ENCODE measurements around the gene CCDC192. TPM values are rescaled to one million over a fixed set of nuclear protein-coding genes. Genes with fewer than 3 reads are reported as not detected.

CCDC192 gene
- total RNA-seq, 1 experiment from 2014 or later = not detected

- Mint-ChIP-seq H3K36me3 (ENCODE audit: insufficient read depth, unreplicated experiment) (no peaks in the 10 kb centered on the region), H3K27ac (ENCODE audit: unreplicated experiment) (no peak overlapping the region), H3K4me3 (ENCODE audit: unreplicated experiment) (no peak overlapping the region), H3K4me1 (ENCODE audit: low read depth, unreplicated experiment) (peaks cover 8% of the 10 kb centered on the region), H3K27me3 (ENCODE audit: insufficient read depth, unreplicated experiment) (no peaks in the 10 kb centered on the region), H3K9me3 (ENCODE audit: unreplicated experiment) (no peaks in the 10 kb centered on the region)
- H3K27me3 ChIP-seq (replicated peaks; ENCODE audit: control insufficient read depth, insufficient read depth, low read length) = no peaks in the 10 kb centered on the region
- H3K4me1 ChIP-seq = no peaks in the 10 kb centered on the region
- TF ChIP-seq CTCF (IDR thresholded peaks at IDR 0.05; ENCODE audit: insufficient read depth in 1 of 2, low read depth in 1 of 2, low read length in 1 of 2, severe bottlenecking in 1 of 2, unreplicated experiment in 1 of 2) = no peak
- ChIA-PET POLR2A (no interaction called here), CTCF (no interaction called here)
- no peaks in the 10 kb centered on the region for H3K36me3 ChIP-seq (ENCODE audit: control insufficient read depth, insufficient read depth, low read length)
- intact Hi-C loops (cut with micrococcal nuclease; ENCODE audit: unreplicated experiment) = no loop called here
- no peak overlapping the region for H3K4me3 ChIP-seq (ENCODE audit: low read depth, low read length)
- no peaks in the 10 kb centered on the region for H3K9me3 ChIP-seq
- no peak for DNase-seq
- no TSS peak for BruUV-seq (replicated peaks)
Observed at GRCh38 chr5:127806776-127807175, 103.6 kb downstream of the CCDC192 start.

GRCh38 chr5:127809533-127809932 is 106.3 kb downstream of the CCDC192 start:
- H3K27me3 ChIP-seq (replicated peaks; ENCODE audit: control insufficient read depth, insufficient read depth, low read length) = no peaks in the 10 kb centered on the region
- no peaks in the 10 kb centered on the region for H3K36me3 ChIP-seq (ENCODE audit: control insufficient read depth, insufficient read depth, low read length)
- no peaks in the 10 kb centered on the region for H3K27me3 Mint-ChIP-seq (ENCODE audit: insufficient read depth, unreplicated experiment)
- H3K4me3 Mint-ChIP-seq (ENCODE audit: unreplicated experiment) = no peak overlapping the region
- TF ChIP-seq CTCF (IDR thresholded peaks at IDR 0.05; ENCODE audit: insufficient read depth in 1 of 2, low read depth in 1 of 2, low read length in 1 of 2, severe bottlenecking in 1 of 2, unreplicated experiment in 1 of 2) = no peak
- H3K4me3 ChIP-seq (ENCODE audit: low read depth, low read length) = no peak overlapping the region
- ChIA-PET CTCF (interaction anchor here (0.5 kb wide), 1 partner anchor 423 kb away, joined by 5 read pairs; no protein-coding TSS in a partner anchor), POLR2A (no interaction called here)
- peaks cover 27% of the 10 kb centered on the region for H3K4me1 ChIP-seq
- no peaks in the 10 kb centered on the region for H3K9me3 ChIP-seq
- H3K4me1 Mint-ChIP-seq (ENCODE audit: low read depth, unreplicated experiment) = peaks cover 28% of the 10 kb centered on the region
- H3K9me3 Mint-ChIP-seq (ENCODE audit: unreplicated experiment) = no peaks in the 10 kb centered on the region
- no peaks in the 10 kb centered on the region for H3K36me3 Mint-ChIP-seq (ENCODE audit: insufficient read depth, unreplicated experiment)
- no TSS peak for BruUV-seq (replicated peaks)
- no peak overlapping the region for H3K27ac Mint-ChIP-seq (ENCODE audit: unreplicated experiment)
- intact Hi-C loops (cut with micrococcal nuclease; ENCODE audit: unreplicated experiment) = no loop called here
- no peak for DNase-seq

DNA sequence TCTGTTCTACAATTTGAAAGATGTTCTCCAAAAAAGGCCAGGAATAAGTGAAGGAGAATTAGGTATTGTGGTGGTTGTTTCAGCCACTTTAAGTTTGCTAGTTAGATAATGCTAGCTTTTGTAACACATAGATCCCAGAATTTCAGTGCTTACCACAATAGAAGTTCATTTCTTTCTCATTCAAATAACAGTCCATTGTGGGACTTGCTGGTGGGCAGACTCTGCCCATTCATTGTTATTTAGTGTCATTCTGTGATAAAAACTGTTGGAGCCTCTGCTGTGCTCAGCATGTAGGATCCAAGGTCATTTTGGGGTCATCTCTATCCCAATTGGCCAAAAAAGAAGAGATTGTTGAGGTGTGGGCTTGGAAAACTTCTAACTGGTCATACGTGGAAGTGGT is 106.8 kb downstream of the CCDC192 start:
- Mint-ChIP-seq H3K4me1 (ENCODE audit: low read depth, unreplicated experiment) (peaks cover 33% of the 10 kb centered on the region), H3K36me3 (ENCODE audit: insufficient read depth, unreplicated experiment) (no peaks in the 10 kb centered on the region), H3K27ac (ENCODE audit: unreplicated experiment) (no peak overlapping the region), H3K9me3 (ENCODE audit: unreplicated experiment) (no peaks in the 10 kb centered on the region), H3K27me3 (ENCODE audit: insufficient read depth, unreplicated experiment) (no peaks in the 10 kb centered on the region), H3K4me3 (ENCODE audit: unreplicated experiment) (no peak overlapping the region)
- peaks cover 32% of the 10 kb centered on the region for H3K4me1 ChIP-seq
- no peaks in the 10 kb centered on the region for H3K9me3 ChIP-seq
- no peak for TF ChIP-seq CTCF (IDR thresholded peaks at IDR 0.05; ENCODE audit: insufficient read depth in 1 of 2, low read depth in 1 of 2, low read length in 1 of 2, severe bottlenecking in 1 of 2, unreplicated experiment in 1 of 2)
- no peak overlapping the region for H3K4me3 ChIP-seq (ENCODE audit: low read depth, low read length)
- CTCF ChIA-PET = no interaction called here
- H3K27me3 ChIP-seq (replicated peaks; ENCODE audit: control insufficient read depth, insufficient read depth, low read length) = no peaks in the 10 kb centered on the region
- intact Hi-C loops (cut with micrococcal nuclease; ENCODE audit: unreplicated experiment) = no loop called here
- no peaks in the 10 kb centered on the region for H3K36me3 ChIP-seq (ENCODE audit: control insufficient read depth, insufficient read depth, low read length)
- POLR2A ChIA-PET = no interaction called here
- BruUV-seq (replicated peaks) = no TSS peak
- DNase-seq = no peak
